ENCODE results near the gene TTLL7. TPM values are rescaled to one million over a fixed set of nuclear protein-coding genes. Genes with fewer than 3 reads are reported as not detected.

TTLL7 gene
- total and polyA plus RNA-seq, 5 donors from 2014 or later = 0.14 to 0.59 TPM; not detected in 3

GRCh38 chr1:83897516-83897915, 101.4 kb downstream of the TTLL7 start:
- no peaks in the 10 kb centered on the region for H3K36me3 Mint-ChIP-seq
- no peaks in the 10 kb centered on the region for H3K9me3 Mint-ChIP-seq
- ATAC-seq (ENCODE audit: low read depth in 2 of 2) (no peak), DNase-seq (no peak)
- peaks cover 3% of the 10 kb centered on the region for H3K27me3 ChIP-seq (ENCODE audit: control insufficient read depth, insufficient read depth, low read length)
- no peaks in the 10 kb centered on the region for H3K36me3 ChIP-seq (ENCODE audit: control insufficient read depth, insufficient read depth, low read length)
- peaks cover 5% of the 10 kb centered on the region for H3K27me3 Mint-ChIP-seq
- H3K27ac Mint-ChIP-seq = no peak overlapping the region
- no peaks in the 10 kb centered on the region for H3K9me3 ChIP-seq (ENCODE audit: control insufficient read depth in 2 of 2, low read length in 2 of 2)
- H3K4me3 Mint-ChIP-seq = no peak overlapping the region
- H3K4me1 Mint-ChIP-seq = no peaks in the 10 kb centered on the region
- H3K4me1 ChIP-seq (ENCODE audit: control insufficient read depth, insufficient read depth, low read length, poor library complexity, severe bottlenecking) = no peaks in the 10 kb centered on the region
- H3K27ac ChIP-seq (ENCODE audit: insufficient read depth, low read length, poor library complexity, severe bottlenecking) = no peak overlapping the region
- H3K4me3 ChIP-seq (ENCODE audit: low read depth, low read length) = no peak overlapping the region

GRCh38 chr1:83896299-83896698, 102.6 kb downstream of the TTLL7 start:
- Mint-ChIP-seq H3K9me3 (no peaks in the 10 kb centered on the region), H3K27me3 (no peaks in the 10 kb centered on the region), H3K36me3 (no peaks in the 10 kb centered on the region), H3K27ac (no peak overlapping the region), H3K4me1 (no peaks in the 10 kb centered on the region), H3K4me3 (no peak overlapping the region)
- no peaks in the 10 kb centered on the region for H3K9me3 ChIP-seq (ENCODE audit: control insufficient read depth in 2 of 2, low read length in 2 of 2)
- no peaks in the 10 kb centered on the region for H3K36me3 ChIP-seq (ENCODE audit: control insufficient read depth, insufficient read depth, low read length)
- DNase-seq (no peak), ATAC-seq (ENCODE audit: low read depth in 2 of 2) (no peak)
- no peak overlapping the region for H3K27ac ChIP-seq (ENCODE audit: insufficient read depth, low read length, poor library complexity, severe bottlenecking)
- H3K4me1 ChIP-seq (ENCODE audit: control insufficient read depth, insufficient read depth, low read length, poor library complexity, severe bottlenecking) = no peaks in the 10 kb centered on the region
- H3K4me3 ChIP-seq (ENCODE audit: low read depth, low read length) = no peak overlapping the region
- no peaks in the 10 kb centered on the region for H3K27me3 ChIP-seq (ENCODE audit: control insufficient read depth, insufficient read depth, low read length)

- Mint-ChIP-seq H3K27ac (no peak overlapping the region), H3K9me3 (peaks cover 0 to 8% (median 2%) of the 10 kb centered on the region in 7 donors), H3K27me3 (no peaks in the 10 kb centered on the region), H3K4me1 (no peaks in the 10 kb centered on the region), H3K36me3 (no peaks in the 10 kb centered on the region), H3K4me3 (no peak overlapping the region)
- H3K4me1 ChIP-seq (ENCODE audit: control insufficient read depth, insufficient read depth, low read length, poor library complexity, severe bottlenecking) = no peaks in the 10 kb centered on the region
- H3K27ac ChIP-seq (ENCODE audit: insufficient read depth, low read length, poor library complexity, severe bottlenecking) = no peak overlapping the region
- no peaks in the 10 kb centered on the region for H3K9me3 ChIP-seq (ENCODE audit: control insufficient read depth in 2 of 2, low read length in 2 of 2)
- DNase-seq = no peak
- no peak for ATAC-seq (ENCODE audit: low read depth in 2 of 2)
- H3K36me3 ChIP-seq (ENCODE audit: control insufficient read depth, insufficient read depth, low read length) = no peaks in the 10 kb centered on the region
- no peak overlapping the region for H3K4me3 ChIP-seq (ENCODE audit: low read depth, low read length)
- H3K27me3 ChIP-seq (ENCODE audit: control insufficient read depth, insufficient read depth, low read length) = no peaks in the 10 kb centered on the region
These were observed 109.2 kb downstream of the TTLL7 start for GRCh38 chr1:83889707-83890106.

GRCh38 chr1:83887483-83887882, 111.4 kb downstream of the TTLL7 start:
- Mint-ChIP-seq H3K4me1 (no peaks in the 10 kb centered on the region), H3K9me3 (peaks cover 0 to 8% (median 2%) of the 10 kb centered on the region in 7 donors), H3K4me3 (no peak overlapping the region), H3K36me3 (no peaks in the 10 kb centered on the region), H3K27ac (no peak overlapping the region), H3K27me3 (no peaks in the 10 kb centered on the region)
- H3K4me3 ChIP-seq (ENCODE audit: low read depth, low read length) = no peak overlapping the region
- no peaks in the 10 kb centered on the region for H3K4me1 ChIP-seq (ENCODE audit: control insufficient read depth, insufficient read depth, low read length, poor library complexity, severe bottlenecking)
- no peaks in the 10 kb centered on the region for H3K9me3 ChIP-seq (ENCODE audit: control insufficient read depth in 2 of 2, low read length in 2 of 2)
- ATAC-seq (ENCODE audit: low read depth in 2 of 2) (no peak), DNase-seq (no peak)
- H3K36me3 ChIP-seq (ENCODE audit: control insufficient read depth, insufficient read depth, low read length) = no peaks in the 10 kb centered on the region
- H3K27me3 ChIP-seq (ENCODE audit: control insufficient read depth, insufficient read depth, low read length) = peaks cover 1% of the 10 kb centered on the region
- H3K27ac ChIP-seq (ENCODE audit: insufficient read depth, low read length, poor library complexity, severe bottlenecking) = no peak overlapping the region

- no peak overlapping the region for H3K27ac Mint-ChIP-seq
- H3K36me3 Mint-ChIP-seq = no peaks in the 10 kb centered on the region
- no peak overlapping the region for H3K4me3 Mint-ChIP-seq
- no peaks in the 10 kb centered on the region for H3K9me3 ChIP-seq (ENCODE audit: control insufficient read depth in 2 of 2, low read length in 2 of 2)
- H3K27me3 ChIP-seq (ENCODE audit: control insufficient read depth, insufficient read depth, low read length) = peaks cover 1% of the 10 kb centered on the region
- no peaks in the 10 kb centered on the region for H3K36me3 ChIP-seq (ENCODE audit: control insufficient read depth, insufficient read depth, low read length)
- DNase-seq = no peak
- H3K9me3 Mint-ChIP-seq = peaks cover 0 to 8% (median 2%) of the 10 kb centered on the region in 7 donors
- H3K27ac ChIP-seq (ENCODE audit: insufficient read depth, low read length, poor library complexity, severe bottlenecking) = no peak overlapping the region
- H3K4me1 Mint-ChIP-seq = no peaks in the 10 kb centered on the region
- H3K4me3 ChIP-seq (ENCODE audit: low read depth, low read length) = no peak overlapping the region
- H3K4me1 ChIP-seq (ENCODE audit: control insufficient read depth, insufficient read depth, low read length, poor library complexity, severe bottlenecking) = no peaks in the 10 kb centered on the region
- peaks cover 4% of the 10 kb centered on the region for H3K27me3 Mint-ChIP-seq
- ATAC-seq (ENCODE audit: low read depth in 2 of 2) = no peak
These were observed 115.0 kb downstream of the TTLL7 start for GRCh38 chr1:83883979-83884378.

GRCh38 chr1:83882906-83883305, 116.0 kb downstream of the TTLL7 start:
- ATAC-seq (ENCODE audit: low read depth in 2 of 2) = no peak
- no peak for DNase-seq
- Histone ChIP-seq H3K27me3 (ENCODE audit: control insufficient read depth, insufficient read depth, low read length) (peaks cover 1% of the 10 kb centered on the region), H3K27ac (ENCODE audit: insufficient read depth, low read length, poor library complexity, severe bottlenecking) (no peak overlapping the region), H3K36me3 (ENCODE audit: control insufficient read depth, insufficient read depth, low read length) (no peaks in the 10 kb centered on the region), H3K4me3 (ENCODE audit: low read depth, low read length) (no peak overlapping the region), H3K4me1 (ENCODE audit: control insufficient read depth, insufficient read depth, low read length, poor library complexity, severe bottlenecking) (no peaks in the 10 kb centered on the region), H3K9me3 (ENCODE audit: control insufficient read depth in 2 of 2, low read length in 2 of 2) (no peaks in the 10 kb centered on the region)
- Mint-ChIP-seq H3K4me1 (no peaks in the 10 kb centered on the region), H3K9me3 (peaks cover 0 to 2% (median 0%) of the 10 kb centered on the region in 7 donors), H3K4me3 (no peak overlapping the region), H3K27ac (no peak overlapping the region), H3K27me3 (peaks cover 4% of the 10 kb centered on the region), H3K36me3 (no peaks in the 10 kb centered on the region)

- DNase-seq (no peak), ATAC-seq (ENCODE audit: low read depth in 2 of 2) (no peak)
- Mint-ChIP-seq H3K4me1 (no peaks in the 10 kb centered on the region), H3K4me3 (no peak overlapping the region), H3K9me3 (no peaks in the 10 kb centered on the region), H3K36me3 (no peaks in the 10 kb centered on the region), H3K27me3 (no peaks in the 10 kb centered on the region), H3K27ac (no peak overlapping the region)
- Histone ChIP-seq H3K4me3 (ENCODE audit: low read depth, low read length) (no peak overlapping the region), H3K27me3 (ENCODE audit: control insufficient read depth, insufficient read depth, low read length) (no peaks in the 10 kb centered on the region), H3K9me3 (ENCODE audit: control insufficient read depth in 2 of 2, low read length in 2 of 2) (no peaks in the 10 kb centered on the region), H3K36me3 (ENCODE audit: control insufficient read depth, insufficient read depth, low read length) (no peaks in the 10 kb centered on the region), H3K4me1 (ENCODE audit: control insufficient read depth, insufficient read depth, low read length, poor library complexity, severe bottlenecking) (no peaks in the 10 kb centered on the region), H3K27ac (ENCODE audit: insufficient read depth, low read length, poor library complexity, severe bottlenecking) (no peak overlapping the region)
These were observed 126.4 kb downstream of the TTLL7 start for GRCh38 chr1:83872515-83872914.

GRCh38 chr1:83864991-83865390, 133.9 kb downstream of the TTLL7 start:
- Mint-ChIP-seq H3K4me3 (no peak overlapping the region), H3K27me3 (peaks cover 11% of the 10 kb centered on the region), H3K4me1 (peaks cover 0 to 5% (median 5%) of the 10 kb centered on the region in 4 donors), H3K36me3 (no peaks in the 10 kb centered on the region), H3K9me3 (no peaks in the 10 kb centered on the region), H3K27ac (no peak overlapping the region)
- Histone ChIP-seq H3K27ac (ENCODE audit: insufficient read depth, low read length, poor library complexity, severe bottlenecking) (no peak overlapping the region), H3K36me3 (ENCODE audit: control insufficient read depth, insufficient read depth, low read length) (no peaks in the 10 kb centered on the region), H3K27me3 (ENCODE audit: control insufficient read depth, insufficient read depth, low read length) (peaks cover 2% of the 10 kb centered on the region), H3K9me3 (ENCODE audit: control insufficient read depth in 2 of 2, low read length in 2 of 2) (no peaks in the 10 kb centered on the region), H3K4me3 (ENCODE audit: low read depth, low read length) (no peak overlapping the region), H3K4me1 (ENCODE audit: control insufficient read depth, insufficient read depth, low read length, poor library complexity, severe bottlenecking) (peaks cover 11% of the 10 kb centered on the region)
- DNase-seq = no peak
- no peak for ATAC-seq (ENCODE audit: low read depth in 2 of 2)
